Amniotic stem cell (primary cell): ENCODE measurements around the gene CORO1A.
"Not testable (repeated sequence)": the region's sequence is repeated elsewhere in the genome, so short reads cannot be mapped to it uniquely, and the experiment has no call there.

Experiments
- DNase-seq: peaks from one replicate; lab custom pipeline; 2025; lab: John Stamatoyannopoulos, UW

The CORO1A gene

GRCh38 chr16:30170145-30170544 is 13.3 kb upstream of the CORO1A start:
- not testable (repeated sequence) for DNase-seq

DNA sequence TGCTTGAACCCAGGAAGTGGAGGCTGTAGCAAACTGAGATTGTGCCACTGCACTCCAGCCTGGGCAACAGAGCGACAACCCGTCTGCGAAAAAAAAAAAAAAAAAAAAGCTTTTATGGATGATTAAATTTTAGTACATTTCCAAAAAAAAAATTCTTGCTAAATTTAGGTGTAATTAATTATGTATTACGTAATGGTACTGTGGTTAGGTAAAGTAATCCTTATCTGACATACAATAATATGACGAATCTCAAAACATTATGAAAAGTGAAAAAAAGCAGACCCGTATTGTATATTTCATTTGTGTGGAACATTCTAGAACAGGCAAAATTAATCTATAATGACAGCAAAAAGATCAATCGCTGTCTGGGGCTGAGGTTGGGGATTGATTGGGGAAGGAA is 10.3 kb upstream of the CORO1A start:
- DNase-seq: no peak

DNA sequence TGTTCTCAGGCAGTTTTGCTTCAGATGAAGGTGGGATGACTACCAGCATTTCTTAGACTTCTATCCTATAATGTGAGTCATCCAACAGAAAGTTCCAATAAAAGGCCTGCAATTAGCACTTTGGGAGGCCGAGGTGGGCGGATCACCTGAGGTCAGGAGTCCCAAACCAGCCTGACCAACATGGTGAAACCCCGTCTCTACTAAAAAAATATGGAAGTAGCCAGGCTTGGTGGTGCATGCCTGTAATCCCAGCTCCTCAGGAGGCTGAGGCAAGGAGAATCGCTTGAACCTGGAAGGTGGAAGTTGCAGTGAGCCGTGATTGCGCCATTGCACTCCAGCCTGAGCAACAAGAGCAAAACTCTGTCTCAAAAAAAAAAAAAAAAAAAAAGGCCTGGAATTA is 6.5 kb upstream of the CORO1A start:
- DNase-seq: not testable (repeated sequence)

DNA sequence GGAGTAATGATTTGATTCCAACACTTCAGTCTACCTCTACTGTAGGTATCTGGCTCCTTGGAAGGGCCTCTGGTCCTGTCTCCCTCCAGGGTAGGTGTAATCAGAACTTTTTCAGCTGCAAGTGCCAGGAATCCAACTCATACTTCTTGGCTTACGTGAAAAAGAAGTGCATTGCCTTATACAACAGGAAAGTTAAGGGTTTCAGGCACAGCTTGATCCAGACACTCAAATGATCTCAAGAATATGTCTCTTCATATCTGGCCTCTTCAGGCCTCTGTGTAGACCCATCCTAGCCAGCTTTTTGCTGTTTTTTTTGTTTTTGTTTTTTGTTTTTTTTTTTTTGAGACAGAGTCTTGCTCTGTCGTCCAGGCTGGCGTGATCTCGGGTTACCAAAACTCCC is 4.2 kb upstream of the CORO1A start:
- no peak for DNase-seq

GRCh38 chr16:30179931-30180330 is 3.5 kb upstream of the CORO1A start:
- DNase-seq: no peak

DNA sequence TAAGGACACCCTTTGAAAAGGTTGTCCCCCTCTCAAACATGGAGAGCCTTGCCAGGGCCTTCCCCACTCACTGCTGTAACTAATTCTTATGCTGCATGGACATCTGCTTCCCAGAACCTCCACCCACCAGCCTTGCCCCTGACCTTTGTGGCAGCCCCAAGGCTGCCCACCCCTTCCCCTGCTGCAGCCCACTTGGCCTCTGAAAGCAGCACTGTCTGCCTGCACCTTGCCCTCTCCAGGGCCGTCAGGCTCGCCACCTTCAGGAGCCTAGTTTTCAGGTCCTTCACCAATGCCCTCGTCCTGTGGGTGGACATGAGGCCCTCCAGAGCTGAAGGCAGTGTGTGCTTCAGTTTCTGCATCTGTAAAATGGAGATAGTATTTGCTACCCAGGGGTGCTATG is 2.7 kb upstream of the CORO1A start:
- DNase-seq: no peak

- DNase-seq: no peak
These were observed 891 bp downstream of the CORO1A start for GRCh38 chr16:30184096-30184890.

GRCh38 chr16:30184891-30185682 is 1.7 kb downstream of the CORO1A start:
- no peak for DNase-seq

GRCh38 chr16:30185683-30186421 is 2.5 kb downstream of the CORO1A start:
- DNase-seq: no peak

GRCh38 chr16:30186444-30186781 is 3.0 kb downstream of the CORO1A start:
- no peak for DNase-seq

DNA sequence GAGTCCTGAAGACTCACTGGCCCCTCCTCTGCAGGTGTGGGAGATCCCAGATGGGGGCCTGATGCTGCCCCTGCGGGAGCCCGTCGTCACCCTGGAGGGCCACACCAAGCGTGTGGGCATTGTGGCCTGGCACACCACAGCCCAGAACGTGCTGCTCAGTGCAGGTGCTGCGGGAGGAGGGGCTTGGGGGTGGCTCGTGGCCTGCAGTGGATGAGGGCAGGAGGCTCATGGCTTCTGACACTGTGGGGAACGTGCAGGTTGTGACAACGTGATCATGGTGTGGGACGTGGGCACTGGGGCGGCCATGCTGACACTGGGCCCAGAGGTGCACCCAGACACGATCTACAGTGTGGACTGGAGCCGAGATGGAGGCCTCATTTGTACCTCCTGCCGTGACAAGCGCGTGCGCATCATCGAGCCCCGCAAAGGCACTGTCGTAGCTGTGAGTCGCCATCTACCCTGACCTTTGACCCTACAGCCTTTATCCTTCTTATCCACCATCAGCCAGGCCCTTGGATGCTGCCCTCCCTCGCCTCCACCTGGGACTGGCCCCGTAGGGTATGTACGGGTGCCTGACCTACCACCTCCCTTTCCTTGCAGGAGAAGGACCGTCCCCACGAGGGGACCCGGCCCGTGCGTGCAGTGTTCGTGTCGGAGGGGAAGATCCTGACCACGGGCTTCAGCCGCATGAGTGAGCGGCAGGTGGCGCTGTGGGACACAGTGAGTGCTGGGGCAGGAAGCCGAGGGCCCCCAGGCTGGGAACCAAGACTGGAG is 3.6 kb downstream of the CORO1A start:
- no peak for DNase-seq

DNA sequence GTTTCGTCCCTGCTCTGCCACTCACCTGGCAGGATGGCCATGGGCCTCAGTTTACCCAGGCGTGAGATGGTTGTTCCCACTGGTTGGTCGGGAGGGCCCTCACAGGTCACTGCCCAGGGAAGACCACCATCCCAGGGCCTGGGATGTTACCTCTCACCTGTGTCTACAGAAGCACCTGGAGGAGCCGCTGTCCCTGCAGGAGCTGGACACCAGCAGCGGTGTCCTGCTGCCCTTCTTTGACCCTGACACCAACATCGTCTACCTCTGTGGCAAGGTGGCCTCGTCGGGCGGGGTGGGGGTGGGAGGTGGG is 4.1 kb downstream of the CORO1A start:
- no peak for DNase-seq

GRCh38 chr16:30187971-30188561 is 4.7 kb downstream of the CORO1A start:
- DNase-seq: no peak

DNA sequence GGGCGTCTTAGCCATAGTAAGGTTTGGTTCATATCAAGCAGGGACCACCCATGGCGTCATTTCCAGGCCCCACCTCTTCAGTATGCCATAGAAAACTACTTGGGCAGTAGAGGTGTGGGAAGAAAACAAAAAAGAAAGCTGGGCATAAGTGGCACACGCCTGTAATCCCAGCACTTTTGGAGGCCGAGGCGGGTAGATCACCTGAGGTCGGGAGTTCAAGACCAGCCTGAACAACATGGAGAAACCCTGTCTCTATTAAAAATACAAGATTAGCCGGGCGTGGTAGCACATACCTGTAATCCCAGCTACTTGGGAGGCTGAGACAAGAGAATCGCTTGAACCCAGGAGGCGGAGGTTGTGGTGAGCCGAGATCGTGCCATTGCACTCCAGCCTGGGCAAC is 7.8 kb downstream of the CORO1A start:
- not testable (repeated sequence) for DNase-seq

GRCh38 chr16:30193098-30193497 is 9.7 kb downstream of the CORO1A start:
- DNase-seq: not testable (repeated sequence)

GRCh38 chr16:30193615-30194014 is 10.2 kb downstream of the CORO1A start, which contains the start of the genes BOLA2B and SLX1A:
Gene BOLA2B, minus strand, starts transcription at chr16:30193666. Its CDS starts 71 bp downstream, at chr16:30193595.
Gene SLX1A, plus strand, starts transcription at chr16:30193875. Its CDS starts 210 bp downstream, at chr16:30194085.
- DNase-seq: not testable (repeated sequence)

GRCh38 chr16:30194172-30194925 is 10.9 kb downstream of the CORO1A start:
- DNase-seq: not testable (repeated sequence)

- not testable (repeated sequence) for DNase-seq
These were observed 13.6 kb downstream of the CORO1A start for GRCh38 chr16:30197001-30197400.

- not testable (repeated sequence) for DNase-seq
These were observed 15.6 kb downstream of the CORO1A start, which contains the start of gene SULT1A3 for GRCh38 chr16:30199049-30199448. Gene SULT1A3, plus strand, starts transcription at chr16:30199255. Its CDS starts 1,474 bp downstream, at chr16:30200729.

DNA sequence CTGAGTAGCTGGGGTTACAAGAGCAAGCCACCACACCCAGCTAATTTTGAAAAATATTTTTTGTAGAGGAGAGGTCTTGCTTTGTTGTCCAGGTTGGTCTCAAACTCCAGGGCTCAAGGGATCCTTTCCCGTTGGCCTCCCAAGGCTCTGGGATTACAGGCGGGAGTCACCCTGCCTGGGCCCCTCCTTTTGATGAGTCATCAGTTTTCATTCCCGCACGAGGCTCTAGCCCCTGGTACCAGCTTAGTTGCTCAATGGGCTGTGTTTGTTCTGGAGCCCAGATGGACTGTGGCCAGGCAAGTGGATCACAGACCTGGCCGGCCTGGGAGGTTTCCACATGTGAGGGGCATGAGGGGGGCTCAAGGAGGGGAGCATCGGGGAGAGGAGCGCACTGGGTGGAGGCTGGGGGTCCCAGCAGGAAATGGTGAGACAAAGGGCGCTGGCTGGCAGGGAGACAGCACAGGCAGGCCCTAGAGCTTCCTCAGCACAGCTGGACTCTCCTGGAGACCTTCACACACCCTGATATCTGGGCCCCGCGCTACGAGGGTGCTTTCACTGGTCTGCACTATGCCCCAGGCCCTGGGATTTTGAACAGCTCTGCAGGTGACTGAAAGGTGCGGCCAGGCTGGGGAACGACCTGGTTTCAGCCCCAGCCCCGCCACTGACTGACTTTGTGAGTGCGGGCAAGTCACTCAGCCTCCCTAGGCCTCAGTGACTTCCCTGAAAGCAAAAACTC is 16.4 kb downstream of the CORO1A start:
- DNase-seq: not testable (repeated sequence)
